ENCODE results near the gene ZNF143. TPM values are rescaled to one million over a fixed set of nuclear protein-coding genes. Genes with fewer than 3 reads are reported as not detected.

Gene ZNF143
- total RNA-seq, 1 experiment from 2014 or later, result 29.5 TPM

DNA sequence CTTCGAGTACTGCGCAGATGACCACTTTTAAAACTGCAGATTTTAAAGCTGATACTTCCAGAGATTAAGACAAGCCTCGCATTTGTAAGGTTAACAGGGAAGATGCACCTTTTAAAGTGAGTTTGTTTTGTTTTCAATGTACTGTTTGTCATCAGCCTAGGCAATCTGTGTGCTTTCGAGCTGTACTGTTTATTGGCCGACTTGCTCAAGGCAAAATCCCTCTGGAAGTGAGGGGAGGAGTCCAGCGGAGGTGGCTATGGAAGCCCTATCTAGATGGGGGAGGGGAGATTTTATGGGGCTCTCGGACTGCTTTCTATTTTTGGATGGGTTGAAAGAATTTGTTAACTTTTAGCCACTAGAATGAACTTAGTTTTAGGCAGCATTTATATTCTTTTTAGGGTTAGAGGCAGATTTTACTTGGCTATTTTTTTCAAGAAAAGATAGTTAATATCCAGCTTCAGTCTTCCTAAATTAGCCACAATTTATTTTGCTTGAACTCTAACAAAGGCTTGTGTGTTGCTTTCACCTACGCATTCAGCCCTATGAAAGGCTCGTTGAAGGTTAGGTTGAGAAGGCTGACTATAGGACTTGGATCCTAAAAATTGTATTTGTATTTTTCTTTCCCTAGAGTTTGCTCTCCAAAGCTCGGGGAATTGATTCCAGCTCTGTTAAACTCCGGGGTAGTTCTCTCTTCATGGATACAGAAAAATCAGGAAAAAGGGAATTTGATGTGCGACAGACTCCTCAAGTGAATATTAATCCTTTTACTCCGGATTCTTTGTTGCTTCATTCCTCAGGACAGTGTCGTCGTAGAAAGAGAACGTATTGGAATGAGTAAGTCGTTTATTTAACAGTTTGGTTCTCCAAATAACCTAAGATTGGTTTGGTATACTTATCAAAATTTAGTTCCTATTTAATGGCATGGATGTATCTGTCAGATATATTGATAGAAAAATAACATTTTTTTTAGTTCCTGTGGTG lies 114.7 kb downstream of the ZNF143 start:
- ChIA-PET CTCF (interaction anchor here (0.6 kb wide), 1 partner anchor 150 kb away, joined by 4 read pairs; no protein-coding TSS in a partner anchor), POLR2A (ENCODE audit: low non-redundant PET) (no interaction called here)
- BruUV-seq (replicated peaks), result TSS peak; percentile 39
- Histone ChIP-seq H3K4me3 (ENCODE audit: low read depth, low read length, poor library complexity, severe bottlenecking) (peak overlapping the region; percentile 74), H3K36me3 (ENCODE audit: insufficient read depth, low read length, poor library complexity, severe bottlenecking) (peaks cover 44% of the 10 kb centered on the region), H3K9me3 (ENCODE audit: low read depth, low read length, poor library complexity, severe bottlenecking) (no peaks in the 10 kb centered on the region), H3K4me1 (ENCODE audit: insufficient read depth, low read length, poor library complexity, severe bottlenecking) (peaks cover 11% of the 10 kb centered on the region), H3K27me3 (replicated peaks; ENCODE audit: insufficient read depth, low read depth, low read length, poor library complexity) (no peaks in the 10 kb centered on the region), H3K27ac (ENCODE audit: low read depth, low read length, poor library complexity, severe bottlenecking) (peak overlapping the region; percentile 95)
- peak; percentile 82 for DNase-seq (ENCODE audit: low spot score)
- TF ChIP-seq EZH2 (IDR thresholded peaks at IDR 0.05; ENCODE audit: borderline replicate concordance, low read depth, low read length, poor library complexity, severe bottlenecking), result no peak
- TF ChIP-seq, protein P1, sequence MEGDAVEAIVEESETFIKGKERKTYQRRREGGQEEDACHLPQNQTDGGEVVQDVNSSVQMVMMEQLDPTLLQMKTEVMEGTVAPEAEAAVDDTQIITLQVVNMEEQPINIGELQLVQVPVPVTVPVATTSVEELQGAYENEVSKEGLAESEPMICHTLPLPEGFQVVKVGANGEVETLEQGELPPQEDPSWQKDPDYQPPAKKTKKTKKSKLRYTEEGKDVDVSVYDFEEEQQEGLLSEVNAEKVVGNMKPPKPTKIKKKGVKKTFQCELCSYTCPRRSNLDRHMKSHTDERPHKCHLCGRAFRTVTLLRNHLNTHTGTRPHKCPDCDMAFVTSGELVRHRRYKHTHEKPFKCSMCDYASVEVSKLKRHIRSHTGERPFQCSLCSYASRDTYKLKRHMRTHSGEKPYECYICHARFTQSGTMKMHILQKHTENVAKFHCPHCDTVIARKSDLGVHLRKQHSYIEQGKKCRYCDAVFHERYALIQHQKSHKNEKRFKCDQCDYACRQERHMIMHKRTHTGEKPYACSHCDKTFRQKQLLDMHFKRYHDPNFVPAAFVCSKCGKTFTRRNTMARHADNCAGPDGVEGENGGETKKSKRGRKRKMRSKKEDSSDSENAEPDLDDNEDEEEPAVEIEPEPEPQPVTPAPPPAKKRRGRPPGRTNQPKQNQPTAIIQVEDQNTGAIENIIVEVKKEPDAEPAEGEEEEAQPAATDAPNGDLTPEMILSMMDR (conservative IDR thresholded peaks at IDR 0.05; ENCODE audit: low read depth, low read length), result no peak
- intact Hi-C loops (cut with micrococcal nuclease; ENCODE audit: unreplicated experiment), result no loop called here

- H3K27ac ChIP-seq (ENCODE audit: low read depth, low read length, poor library complexity, severe bottlenecking), result peak overlapping the region; percentile 95
- peak overlapping the region; percentile 74 for H3K4me3 ChIP-seq (ENCODE audit: low read depth, low read length, poor library complexity, severe bottlenecking)
- ChIA-PET CTCF (no interaction called here), POLR2A (ENCODE audit: low non-redundant PET) (interaction anchor here (0.5 kb wide), 1 partner anchor 51 kb away, joined by 4 read pairs; no protein-coding TSS in a partner anchor)
- H3K36me3 ChIP-seq (ENCODE audit: insufficient read depth, low read length, poor library complexity, severe bottlenecking), result peaks cover 57% of the 10 kb centered on the region
- no peak for DNase-seq (ENCODE audit: low spot score)
- peaks cover 11% of the 10 kb centered on the region for H3K4me1 ChIP-seq (ENCODE audit: insufficient read depth, low read length, poor library complexity, severe bottlenecking)
- no peaks in the 10 kb centered on the region for H3K9me3 ChIP-seq (ENCODE audit: low read depth, low read length, poor library complexity, severe bottlenecking)
- TF ChIP-seq, protein P1 (conservative IDR thresholded peaks at IDR 0.05; ENCODE audit: low read depth, low read length), result no peak
- no peak for TF ChIP-seq EZH2 (IDR thresholded peaks at IDR 0.05; ENCODE audit: borderline replicate concordance, low read depth, low read length, poor library complexity, severe bottlenecking)
- no peaks in the 10 kb centered on the region for H3K27me3 ChIP-seq (replicated peaks; ENCODE audit: insufficient read depth, low read depth, low read length, poor library complexity)
- intact Hi-C loops (cut with micrococcal nuclease; ENCODE audit: unreplicated experiment), result no loop called here
- BruUV-seq (replicated peaks), result no TSS peak
Measured at GRCh38 chr11:9576701-9577381, 116.0 kb downstream of the ZNF143 start.

DNA sequence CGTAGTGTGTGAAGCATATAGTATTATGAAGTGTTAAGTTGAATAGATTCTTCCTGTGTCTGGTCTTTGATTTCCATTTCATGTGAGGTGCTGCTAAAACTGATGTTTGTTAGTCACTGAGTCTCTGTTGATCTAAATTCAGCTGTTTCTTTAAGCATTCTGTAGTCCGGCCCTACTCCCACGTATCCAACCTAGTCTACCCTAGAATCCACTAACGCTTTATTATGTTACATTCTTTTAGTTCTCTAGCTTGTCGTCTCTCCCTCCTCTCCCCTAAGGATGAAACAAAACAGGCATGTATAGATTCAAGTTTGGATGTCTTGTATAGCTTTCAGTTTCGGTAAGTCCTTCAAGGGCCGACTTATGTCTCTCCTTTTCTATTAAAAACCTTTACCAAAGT lies 116.7 kb downstream of the ZNF143 start:
- intact Hi-C loops (cut with micrococcal nuclease; ENCODE audit: unreplicated experiment), result no loop called here
- ChIA-PET CTCF (no interaction called here), POLR2A (ENCODE audit: low non-redundant PET) (no interaction called here)
- Histone ChIP-seq H3K27me3 (replicated peaks; ENCODE audit: insufficient read depth, low read depth, low read length, poor library complexity) (no peaks in the 10 kb centered on the region), H3K9me3 (ENCODE audit: low read depth, low read length, poor library complexity, severe bottlenecking) (no peaks in the 10 kb centered on the region), H3K4me1 (ENCODE audit: insufficient read depth, low read length, poor library complexity, severe bottlenecking) (peaks cover 11% of the 10 kb centered on the region), H3K27ac (ENCODE audit: low read depth, low read length, poor library complexity, severe bottlenecking) (peak overlapping the region; percentile 51), H3K36me3 (ENCODE audit: insufficient read depth, low read length, poor library complexity, severe bottlenecking) (peaks cover 64% of the 10 kb centered on the region), H3K4me3 (ENCODE audit: low read depth, low read length, poor library complexity, severe bottlenecking) (peak overlapping the region; percentile 74)
- DNase-seq (ENCODE audit: low spot score), result no peak
- no TSS peak for BruUV-seq (replicated peaks)
- TF ChIP-seq, protein P1 (conservative IDR thresholded peaks at IDR 0.05; ENCODE audit: low read depth, low read length), result no peak
- no peak for TF ChIP-seq EZH2 (IDR thresholded peaks at IDR 0.05; ENCODE audit: borderline replicate concordance, low read depth, low read length, poor library complexity, severe bottlenecking)

Other genes starting within 250 kb of the ZNF143 start
- 65.4 and 69.7 TPM in 2 replicates for gene DENND5A, start 195.7 kb upstream of the ZNF143 start, total RNA-seq (2021)
- 55.1 and 58.0 TPM in 2 replicates for gene TMEM41B, start 146.4 kb upstream of the ZNF143 start, total RNA-seq (2021)
- 141 and 174 TPM in 2 replicates for gene IPO7, start 76.4 kb upstream of the ZNF143 start, total RNA-seq (2021)
- 51.4 and 54.9 TPM in 2 replicates for gene WEE1, start 112.7 kb downstream of the ZNF143 start, total RNA-seq (2021)
- 18.9 and 21.1 TPM in 2 replicates for gene SWAP70, start 203.1 kb downstream of the ZNF143 start, total RNA-seq (2021)

Data from A673 (cell line).